DMS79 treated with DMSO at 0.1 percent for 48 hours (cell line): ENCODE data around the gene DIPK1B.

ENCODE experiments used
- DNase-seq: peaks from one replicate; lab custom pipeline; 2025; lab: John Stamatoyannopoulos, UW

Gene DIPK1B

DNA sequence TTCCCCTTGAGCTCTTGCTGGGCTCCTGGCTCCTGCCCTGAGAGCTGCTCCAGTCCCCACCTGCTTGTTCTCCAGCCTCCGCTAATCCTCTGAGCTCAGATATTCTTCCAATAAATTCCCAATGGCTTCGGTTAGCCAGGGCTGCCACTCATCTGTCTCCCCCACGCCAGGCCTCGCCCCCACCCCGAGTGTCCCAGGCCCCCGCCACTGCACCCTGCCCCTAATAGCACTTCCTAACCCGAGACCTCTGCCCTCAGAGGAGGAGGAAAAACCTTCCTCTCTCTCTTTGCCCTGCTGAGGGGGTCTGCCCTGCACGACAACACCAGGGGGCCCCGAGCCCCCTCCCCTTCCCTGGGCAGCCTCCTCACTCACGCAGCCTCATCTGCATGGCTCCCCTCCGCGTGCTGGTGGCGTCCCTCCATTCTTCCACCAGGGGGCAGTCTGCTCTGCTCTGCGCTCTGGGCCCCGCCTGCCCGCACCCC lies 57.4 kb downstream of the DIPK1B start:
- no peak for DNase-seq

- DNase-seq, result no peak
These were observed 59.6 kb downstream of the DIPK1B start for GRCh38 chr9:136771907-136772415.

GRCh38 chr9:136773386-136774044 lies 61.1 kb downstream of the DIPK1B start:
- DNase-seq, result no peak
